Muscle layer of duodenum (tissue), 2 donors: ENCODE data around the gene TMTC2.
A peak's percentile ranks its signal among the peaks of the same experiment; 100 is the strongest.

Experiments
- H3K27ac ChIP-seq: one replicate; pipeline ENCODE4 v1.7.0; 2013; ENCODE audit warnings: mild to moderate bottlenecking, low read length
- H3K27me3 ChIP-seq: one replicate; pipeline ENCODE4 v1.7.0; 2013; ENCODE audit warnings: low read depth, mild to moderate bottlenecking, control low read depth, low read length
- H3K36me3 ChIP-seq, 2 donors: one replicate each; pipeline ENCODE4 v1.7.0; 2013; ENCODE audit warnings: low read length in 2 of 2, control low read depth in 1 of 2, mild to moderate bottlenecking in 1 of 2; ENCODE audit not compliant: insufficient read depth in 2 of 2, control insufficient read depth in 1 of 2
- H3K4me1 ChIP-seq, 2 donors: one replicate each; pipeline ENCODE4 v1.7.0; 2013; ENCODE audit warnings: low read length in 2 of 2, mild to moderate bottlenecking in 2 of 2, control low read depth in 1 of 2, moderate library complexity in 1 of 2; ENCODE audit not compliant: insufficient read depth in 2 of 2, control insufficient read depth in 1 of 2
- H3K4me3 ChIP-seq, 2 donors: one replicate each; pipeline ENCODE4 v1.7.0; 2013; ENCODE audit warnings: low read length in 2 of 2, low read depth in 1 of 2, mild to moderate bottlenecking in 1 of 2
- H3K9me3 ChIP-seq, 2 donors: one replicate each; pipeline ENCODE4 v1.7.0; 2013; ENCODE audit warnings: low read length in 2 of 2, control low read depth in 1 of 2, mild to moderate bottlenecking in 1 of 2; ENCODE audit not compliant: control insufficient read depth in 1 of 2
- donor health status: healthy.

TMTC2 gene

GRCh38 chr12:82930301-82930700 lies 243.6 kb downstream of the TMTC2 start:
- no peaks in the 10 kb centered on the region for H3K27me3 ChIP-seq
- no peak overlapping the region for H3K27ac ChIP-seq
- no peak overlapping the region for H3K4me3 ChIP-seq
- H3K9me3 ChIP-seq, result no peaks in the 10 kb centered on the region
- peaks cover 0 to 2% of the 10 kb centered on the region in 2 donors for H3K36me3 ChIP-seq
- H3K4me1 ChIP-seq, result no peaks in the 10 kb centered on the region

- peak overlapping the region; percentile 10 for H3K27ac ChIP-seq
- peaks cover 0 to 2% of the 10 kb centered on the region in 2 donors for H3K36me3 ChIP-seq
- no peaks in the 10 kb centered on the region for H3K9me3 ChIP-seq
- no peaks in the 10 kb centered on the region for H3K27me3 ChIP-seq
- H3K4me3 ChIP-seq, result no peak overlapping the region
- no peaks in the 10 kb centered on the region for H3K4me1 ChIP-seq
Observed at GRCh38 chr12:82931349-82932116, 244.8 kb downstream of the TMTC2 start.

- H3K9me3 ChIP-seq, result no peaks in the 10 kb centered on the region
- no peaks in the 10 kb centered on the region for H3K36me3 ChIP-seq
- H3K4me3 ChIP-seq, result no peak overlapping the region
- H3K4me1 ChIP-seq, result peaks cover 0 to 3% of the 10 kb centered on the region in 2 donors
- H3K27me3 ChIP-seq, result no peaks in the 10 kb centered on the region
- no peak overlapping the region for H3K27ac ChIP-seq
Observed at GRCh38 chr12:82937151-82937550, 250.4 kb downstream of the TMTC2 start.

DNA sequence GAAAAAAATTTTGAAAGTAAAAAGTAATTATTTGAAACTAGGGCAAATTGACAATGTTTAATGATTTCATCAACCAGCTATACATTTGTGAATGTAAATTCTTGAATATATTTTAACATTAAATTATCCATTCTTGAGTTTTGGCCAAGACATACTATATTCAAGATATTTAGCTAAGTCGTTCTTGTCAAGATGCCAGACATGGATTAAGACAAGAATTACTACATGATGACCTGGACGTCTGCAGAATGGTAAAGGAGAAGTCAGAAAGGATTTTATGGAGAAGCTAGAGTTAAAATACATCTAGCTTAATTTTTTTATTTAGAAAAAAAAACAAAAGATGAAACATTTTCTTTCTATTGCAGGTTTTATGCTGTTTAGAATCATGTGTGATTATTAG lies 255.8 kb downstream of the TMTC2 start:
- Histone ChIP-seq H3K27ac (no peak overlapping the region), H3K9me3 (no peaks in the 10 kb centered on the region), H3K36me3 (no peaks in the 10 kb centered on the region), H3K4me1 (peaks cover 0 to 8% of the 10 kb centered on the region in 2 donors), H3K4me3 (no peak overlapping the region), H3K27me3 (no peaks in the 10 kb centered on the region)

DNA sequence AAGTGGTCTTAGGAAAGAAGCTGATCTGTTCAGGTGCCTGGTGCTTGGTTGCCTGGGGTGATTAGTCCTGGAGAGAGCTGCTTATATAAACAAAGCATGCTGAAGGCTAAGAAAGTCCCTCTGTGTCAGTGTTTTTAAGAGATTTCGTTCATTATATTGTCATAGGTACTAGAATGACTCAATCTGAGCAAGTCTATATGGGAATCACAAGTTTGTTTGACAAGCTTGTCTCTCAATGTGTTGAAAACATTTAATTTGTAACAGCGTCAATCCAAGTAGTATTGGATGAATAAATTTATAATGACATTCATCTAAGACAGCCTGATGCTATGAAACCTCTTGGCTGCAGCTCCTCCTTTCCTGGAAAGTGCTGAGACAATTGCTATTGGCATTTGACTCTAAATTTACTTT lies 256.3 kb downstream of the TMTC2 start:
- Histone ChIP-seq H3K27ac (no peak overlapping the region), H3K4me3 (no peak overlapping the region), H3K36me3 (no peaks in the 10 kb centered on the region), H3K4me1 (peaks cover 0 to 8% of the 10 kb centered on the region in 2 donors), H3K27me3 (no peaks in the 10 kb centered on the region), H3K9me3 (no peaks in the 10 kb centered on the region)

DNA sequence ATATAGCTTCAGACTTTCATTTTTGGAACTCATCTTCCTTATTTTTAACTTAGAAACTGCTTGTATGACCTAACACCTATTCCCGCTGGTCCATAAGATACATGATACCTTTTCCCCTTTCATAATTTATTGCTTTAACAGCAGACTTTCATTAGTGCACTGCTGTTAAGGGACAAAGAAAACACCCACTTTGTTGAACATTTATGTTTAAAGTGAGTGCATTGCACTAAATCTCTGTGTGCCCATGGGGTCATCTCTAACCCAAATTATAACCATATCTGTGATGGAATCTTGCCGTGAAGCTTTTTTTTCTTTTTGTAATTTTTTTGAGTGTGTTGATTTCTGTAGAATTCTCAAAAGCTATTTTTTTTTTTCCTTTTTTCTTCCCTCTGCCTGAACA lies 261.8 kb downstream of the TMTC2 start:
- Histone ChIP-seq H3K4me1 (no peaks in the 10 kb centered on the region), H3K27ac (no peak overlapping the region), H3K9me3 (no peaks in the 10 kb centered on the region), H3K4me3 (no peak overlapping the region), H3K27me3 (no peaks in the 10 kb centered on the region), H3K36me3 (no peaks in the 10 kb centered on the region)

DNA sequence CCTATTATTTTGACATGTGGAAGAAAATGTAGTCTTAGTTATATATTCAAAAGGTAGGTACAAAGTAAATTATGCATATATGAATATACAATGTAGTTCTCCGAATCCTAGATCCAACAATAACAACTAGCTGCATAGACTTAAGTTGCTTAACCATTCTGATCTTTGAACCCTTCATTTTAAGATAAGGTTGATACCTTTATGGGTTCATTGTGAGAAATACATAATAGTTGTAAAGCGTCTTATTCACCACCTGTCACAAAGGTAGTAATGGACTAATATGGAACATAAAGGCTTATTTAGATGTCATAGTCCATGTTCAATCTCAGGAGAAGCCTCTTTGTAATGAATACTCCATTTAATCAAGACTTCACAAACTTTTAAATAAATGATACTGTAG lies 263.6 kb downstream of the TMTC2 start:
- H3K4me3 ChIP-seq, result no peak overlapping the region
- H3K36me3 ChIP-seq, result no peaks in the 10 kb centered on the region
- peaks cover 0 to 3% of the 10 kb centered on the region in 2 donors for H3K4me1 ChIP-seq
- H3K9me3 ChIP-seq, result no peaks in the 10 kb centered on the region
- no peaks in the 10 kb centered on the region for H3K27me3 ChIP-seq
- no peak overlapping the region for H3K27ac ChIP-seq

GRCh38 chr12:82952946-82953345 lies 266.2 kb downstream of the TMTC2 start:
- Histone ChIP-seq H3K9me3 (no peaks in the 10 kb centered on the region), H3K27me3 (no peaks in the 10 kb centered on the region), H3K4me3 (no peak overlapping the region), H3K36me3 (no peaks in the 10 kb centered on the region), H3K4me1 (peaks cover 0 to 3% of the 10 kb centered on the region in 2 donors), H3K27ac (no peak overlapping the region)

DNA sequence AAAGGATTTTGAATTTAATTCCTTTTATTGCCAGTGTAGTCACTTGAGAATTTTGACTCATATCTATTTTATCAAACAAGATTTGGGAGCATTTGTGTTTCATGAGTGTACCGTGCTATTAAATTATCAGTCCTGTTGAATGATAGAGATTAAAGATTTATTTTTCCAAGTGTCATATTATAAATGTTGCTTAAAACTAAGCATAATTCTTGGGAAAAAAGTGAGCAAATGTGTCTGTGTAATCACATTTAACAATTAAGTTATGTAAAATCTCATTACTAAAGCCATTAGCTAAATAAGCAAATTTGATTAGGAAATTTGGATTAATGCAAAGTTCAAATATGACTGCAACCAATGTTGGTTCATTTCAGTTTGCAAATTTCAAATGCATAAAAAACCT lies 266.7 kb downstream of the TMTC2 start:
- Histone ChIP-seq H3K27ac (no peak overlapping the region), H3K4me1 (peaks cover 0 to 3% of the 10 kb centered on the region in 2 donors), H3K9me3 (no peaks in the 10 kb centered on the region), H3K4me3 (no peak overlapping the region), H3K27me3 (no peaks in the 10 kb centered on the region), H3K36me3 (no peaks in the 10 kb centered on the region)

DNA sequence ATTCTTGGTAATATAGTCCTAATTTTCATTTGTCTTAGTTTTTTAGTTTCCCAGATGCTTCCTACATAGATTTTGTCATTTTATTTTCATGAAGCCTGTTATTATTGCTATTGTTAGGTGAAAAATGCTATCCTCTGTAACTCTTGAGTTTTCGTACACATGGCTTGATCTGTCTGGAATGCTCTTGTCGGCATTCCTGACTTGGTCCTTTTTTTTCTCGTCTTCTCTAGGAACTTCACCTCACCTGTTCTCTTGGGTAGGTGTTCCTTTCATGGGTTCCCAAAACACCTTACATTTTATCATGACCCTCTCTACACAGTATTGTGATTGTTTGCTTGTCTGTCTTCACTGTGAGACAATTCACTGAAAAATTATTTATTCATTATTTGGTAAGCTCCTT lies 267.4 kb downstream of the TMTC2 start:
- no peaks in the 10 kb centered on the region for H3K36me3 ChIP-seq
- no peaks in the 10 kb centered on the region for H3K27me3 ChIP-seq
- H3K4me1 ChIP-seq, result peaks cover 0 to 3% of the 10 kb centered on the region in 2 donors
- H3K27ac ChIP-seq, result no peak overlapping the region
- H3K4me3 ChIP-seq, result no peak overlapping the region
- no peaks in the 10 kb centered on the region for H3K9me3 ChIP-seq

- Histone ChIP-seq H3K27ac (no peak overlapping the region), H3K27me3 (no peaks in the 10 kb centered on the region), H3K4me1 (peaks cover 0 to 3% of the 10 kb centered on the region in 2 donors), H3K9me3 (no peaks in the 10 kb centered on the region), H3K4me3 (no peak overlapping the region), H3K36me3 (no peaks in the 10 kb centered on the region)
Observed at GRCh38 chr12:82954572-82954971, 267.9 kb downstream of the TMTC2 start.

- Histone ChIP-seq H3K27me3 (no peaks in the 10 kb centered on the region), H3K4me3 (no peak overlapping the region), H3K4me1 (peaks cover 0 to 3% of the 10 kb centered on the region in 2 donors), H3K9me3 (no peaks in the 10 kb centered on the region), H3K36me3 (no peaks in the 10 kb centered on the region), H3K27ac (no peak overlapping the region)
Observed at GRCh38 chr12:82955043-82955442, 268.3 kb downstream of the TMTC2 start.
